GM23338 (cell line): ENCODE data around the gene DSEL. TPM values are rescaled to one million over a fixed set of nuclear protein-coding genes. Genes with fewer than 3 reads are reported as not detected.

ENCODE experiments used
- ATAC-seq: fragments of 200-7000 bp; cut with Tn5 transposase; 3 replicates; pipeline ENCODE4 v1.9.1; 2020
- DNase-seq: peaks from one replicate; pipeline ENCODE4 v3.0.0-alpha.2; 2015; ENCODE audit warnings: low spot score
- H2AFZ ChIP-seq: fragments of 200-600 bp; sonication (generic); 2 replicates; pipeline ENCODE4 v1.8.0; 2016; ENCODE audit warnings: antibody characterized with exemption, mild to moderate bottlenecking, moderate library complexity
- H3F3A ChIP-seq: fragments of 200-600 bp; sonication (generic); replicated peaks from 2 replicates; pipeline ENCODE4 v1.8.0; 2017; ENCODE audit warnings: antibody characterized with exemption, mixed run types, low read depth
- H3K27ac ChIP-seq: fragments of 200-600 bp; sonication (generic); 2 replicates; pipeline ENCODE4 v1.6.1; 2016; ENCODE audit warnings: low read depth
- H3K27me3 ChIP-seq: fragments of 200-600 bp; sonication (generic); 2 replicates; pipeline ENCODE4 v1.8.0; 2016; ENCODE audit warnings: mild to moderate bottlenecking, mixed run types, moderate library complexity; ENCODE audit not compliant: insufficient read depth
- H3K36me3 ChIP-seq: fragments of 200-600 bp; sonication (generic); 2 replicates; pipeline ENCODE4 v1.8.0; 2016; ENCODE audit warnings: mild to moderate bottlenecking; ENCODE audit not compliant: insufficient read depth
- H3K4me1 ChIP-seq: fragments of 200-600 bp; sonication (generic); 2 replicates; pipeline ENCODE4 v1.8.0; 2016; ENCODE audit warnings: mild to moderate bottlenecking, moderate library complexity; ENCODE audit not compliant: insufficient read depth
- H3K4me2 ChIP-seq: fragments of 200-600 bp; sonication (generic); 2 replicates; pipeline ENCODE4 v1.7.1; 2017; ENCODE audit warnings: mixed run types
- H3K4me3 ChIP-seq: fragments of 200-600 bp; sonication (generic); 2 replicates; pipeline ENCODE4 v1.6.1; 2016; ENCODE audit warnings: mixed run types
- H3K79me2 ChIP-seq: fragments of 200-600 bp; sonication (generic); replicated peaks from 2 replicates; pipeline ENCODE4 v1.8.0; 2017; ENCODE audit warnings: mild to moderate bottlenecking; ENCODE audit not compliant: insufficient read depth
- H3K9me2 ChIP-seq: fragments of 200-600 bp; sonication (generic); 2 replicates; pipeline ENCODE4 v1.8.0; 2017; ENCODE audit not compliant: insufficient read depth
- H4K20me1 ChIP-seq: fragments of 200-600 bp; sonication (generic); replicated peaks from 2 replicates; pipeline ENCODE4 v1.8.0; 2017; ENCODE audit warnings: mild to moderate bottlenecking; ENCODE audit not compliant: insufficient read depth
- H3K27ac Mint-ChIP-seq: 2 replicates; pipeline ENCODE4 v1.8.0; 2020; ENCODE audit warnings: inconsistent platforms, mild to moderate bottlenecking, moderate library complexity, mixed read lengths
- H3K27me3 Mint-ChIP-seq: 3 replicates; pipeline ENCODE4 v1.8.0; 2022; ENCODE audit warnings: low read depth, mild to moderate bottlenecking, moderate library complexity, mixed read lengths, inconsistent platforms; ENCODE audit not compliant: insufficient read depth, poor library complexity
- H3K36me3 Mint-ChIP-seq: 3 replicates; pipeline ENCODE4 v1.8.0; 2021; ENCODE audit warnings: low read depth, mild to moderate bottlenecking, inconsistent platforms, moderate library complexity, mixed read lengths
- H3K4me1 Mint-ChIP-seq: 3 replicates; pipeline ENCODE4 v1.8.0; 2020; ENCODE audit warnings: mild to moderate bottlenecking, inconsistent platforms, mixed read lengths
- H3K4me3 Mint-ChIP-seq: 3 replicates; pipeline ENCODE4 v1.8.0; 2021; ENCODE audit warnings: moderate library complexity, mild to moderate bottlenecking, inconsistent platforms, mixed read lengths
- H3K9me3 Mint-ChIP-seq: 3 replicates; pipeline ENCODE4 v1.8.0; 2020; ENCODE audit warnings: moderate library complexity, mild to moderate bottlenecking, inconsistent platforms, mixed read lengths
- CREB1 ChIP-seq: fragments of 250-450 bp; sonication (Bioruptor Pico); IDR thresholded peaks from 2 replicates; pipeline ENCODE4 v1.5.0; 2020; ENCODE audit warnings: low read depth, mild to moderate bottlenecking, moderate library complexity
- CTCF ChIP-seq, 2 experiments: fragments of 200-600 bp in 1 of 2; sonication (generic) in 1 of 2; conservative IDR thresholded peaks; 2 replicates each; pipeline versions ENCODE4 v1.5.1 to v1.6.1; 2016 to 2017; ENCODE audit warnings: antibody characterized with exemption in 2 of 2, low read depth in 2 of 2, mild to moderate bottlenecking in 2 of 2, moderate library complexity in 1 of 2
- ETS1 ChIP-seq: IDR thresholded peaks from 2 replicates; pipeline ENCODE4 v1.6.1; 2016; ENCODE audit warnings: antibody characterized with exemption
- EZH2 ChIP-seq: fragments of 200-600 bp; sonication (generic); IDR thresholded peaks from one replicate; pipeline ENCODE4 v1.8.0; 2017; ENCODE audit warnings: antibody characterized with exemption, mild to moderate bottlenecking, low read depth; ENCODE audit not compliant: unreplicated experiment
- EZH2phosphoT487 ChIP-seq: fragments of 200-600 bp; sonication (generic); IDR thresholded peaks from one replicate; pipeline ENCODE4 v1.8.1; 2018; ENCODE audit warnings: antibody characterized with exemption; ENCODE audit not compliant: unreplicated experiment
- JUNB ChIP-seq: IDR thresholded peaks from one replicate; pipeline ENCODE4 v1.6.1; 2016; ENCODE audit warnings: antibody characterized with exemption; ENCODE audit not compliant: unreplicated experiment
- NANOG ChIP-seq: IDR thresholded peaks from 2 replicates; pipeline ENCODE4 v1.6.1; 2016; ENCODE audit warnings: antibody characterized with exemption, borderline replicate concordance
- POLR2AphosphoS5 ChIP-seq: IDR thresholded peaks from 2 replicates; pipeline ENCODE4 v1.6.1; 2016; ENCODE audit warnings: antibody characterized with exemption, low read depth
- REST ChIP-seq: IDR thresholded peaks from one replicate; pipeline ENCODE4 v1.6.1; 2018; ENCODE audit warnings: antibody characterized with exemption; ENCODE audit not compliant: unreplicated experiment
- STAT1 ChIP-seq: IDR thresholded peaks from one replicate; pipeline ENCODE4 v1.6.1; 2016; ENCODE audit warnings: antibody characterized with exemption; ENCODE audit not compliant: unreplicated experiment
- ZNF114 ChIP-seq: fragments of 250-450 bp; sonication (Bioruptor Pico); IDR thresholded peaks from 2 replicates; pipeline ENCODE4 v1.5.0; 2020; ENCODE audit warnings: mild to moderate bottlenecking, moderate library complexity
- ZNF331 ChIP-seq: fragments of 250-450 bp; sonication (Bioruptor Pico); IDR thresholded peaks from 2 replicates; pipeline ENCODE4 v1.5.0; 2020; ENCODE audit warnings: low read depth, mild to moderate bottlenecking, moderate library complexity
- polyA plus RNA-seq: library from polyadenylated mRNA; unstranded; fragments of >200 nt; fragmentation: Nextera tagmentation; extraction: Ambion mirVana; gene quantifications from 2 replicates; pipeline ENCODE4 v1.2.1, GENCODE V29; 2016
- total RNA-seq: library from RNA; depleted of rRNA; stranded (reverse); fragments of >200 nt; shearing (Covaris generic); gene quantifications from 2 replicates; pipeline ENCODE4 v1.2.3, GENCODE V29; 2014
- TF ChIP-seq, protein P1 (sequence below): fragments of 250-450 bp; sonication (Bioruptor Pico); IDR thresholded peaks from 2 replicates; pipeline ENCODE4 v1.5.0; 2020; ENCODE audit warnings: mild to moderate bottlenecking, moderate library complexity

The DSEL gene
- total and polyA plus RNA-seq, 2 experiments from 2014 or later: 5.7 to 24.1 TPM

GRCh38 chr18:67509741-67510391 is 6.7 kb downstream of the DSEL start (continued):
- TF ChIP-seq STAT1 (no peak), ZNF331 (CRISPR knock-in tag) (no peak), ZNF114 (CRISPR knock-in tag) (no peak), POLR2AphosphoS5 (no peak), CTCF (conservative IDR thresholded peaks at IDR 0.05; ENCODE audit: low read depth in 2 of 2) (no peak)

GRCh38 chr18:67508146-67508545 is 8.4 kb downstream of the DSEL start:
- H3F3A ChIP-seq: no peaks in the 10 kb centered on the region
- H3K4me2 ChIP-seq: no peak overlapping the region
- peaks cover 40% of the 10 kb centered on the region for H3K79me2 ChIP-seq
- no peak overlapping the region for H2AFZ ChIP-seq
- ATAC-seq: no peak
- peaks cover 4% of the 10 kb centered on the region; the same call in 1 of the 2 replicates for H4K20me1 ChIP-seq
- no peaks in the 10 kb centered on the region for H3K9me3 Mint-ChIP-seq
- H3K27ac ChIP-seq: no peak overlapping the region
- no peak overlapping the region for H3K27ac Mint-ChIP-seq
- peaks cover 5% of the 10 kb centered on the region for H3K27me3 Mint-ChIP-seq
- no peaks in the 10 kb centered on the region for H3K27me3 ChIP-seq
- peak; percentile 33 for DNase-seq
- H3K4me1 ChIP-seq: peaks cover 26% of the 10 kb centered on the region
- H3K36me3 Mint-ChIP-seq: peaks cover 55% of the 10 kb centered on the region; the same call in 2 of the 3 replicates
- no peaks in the 10 kb centered on the region for H3K36me3 ChIP-seq
- no peak overlapping the region for H3K4me3 Mint-ChIP-seq
- no peak overlapping the region for H3K4me3 ChIP-seq
- H3K4me1 Mint-ChIP-seq: peaks cover 35% of the 10 kb centered on the region
- H3K9me2 ChIP-seq: no peaks in the 10 kb centered on the region
- TF ChIP-seq EZH2: no peak
- TF ChIP-seq JUNB: no peak
- TF ChIP-seq CREB1 (CRISPR knock-in tag): no peak
- no peak for TF ChIP-seq REST
- TF ChIP-seq, protein P1, sequence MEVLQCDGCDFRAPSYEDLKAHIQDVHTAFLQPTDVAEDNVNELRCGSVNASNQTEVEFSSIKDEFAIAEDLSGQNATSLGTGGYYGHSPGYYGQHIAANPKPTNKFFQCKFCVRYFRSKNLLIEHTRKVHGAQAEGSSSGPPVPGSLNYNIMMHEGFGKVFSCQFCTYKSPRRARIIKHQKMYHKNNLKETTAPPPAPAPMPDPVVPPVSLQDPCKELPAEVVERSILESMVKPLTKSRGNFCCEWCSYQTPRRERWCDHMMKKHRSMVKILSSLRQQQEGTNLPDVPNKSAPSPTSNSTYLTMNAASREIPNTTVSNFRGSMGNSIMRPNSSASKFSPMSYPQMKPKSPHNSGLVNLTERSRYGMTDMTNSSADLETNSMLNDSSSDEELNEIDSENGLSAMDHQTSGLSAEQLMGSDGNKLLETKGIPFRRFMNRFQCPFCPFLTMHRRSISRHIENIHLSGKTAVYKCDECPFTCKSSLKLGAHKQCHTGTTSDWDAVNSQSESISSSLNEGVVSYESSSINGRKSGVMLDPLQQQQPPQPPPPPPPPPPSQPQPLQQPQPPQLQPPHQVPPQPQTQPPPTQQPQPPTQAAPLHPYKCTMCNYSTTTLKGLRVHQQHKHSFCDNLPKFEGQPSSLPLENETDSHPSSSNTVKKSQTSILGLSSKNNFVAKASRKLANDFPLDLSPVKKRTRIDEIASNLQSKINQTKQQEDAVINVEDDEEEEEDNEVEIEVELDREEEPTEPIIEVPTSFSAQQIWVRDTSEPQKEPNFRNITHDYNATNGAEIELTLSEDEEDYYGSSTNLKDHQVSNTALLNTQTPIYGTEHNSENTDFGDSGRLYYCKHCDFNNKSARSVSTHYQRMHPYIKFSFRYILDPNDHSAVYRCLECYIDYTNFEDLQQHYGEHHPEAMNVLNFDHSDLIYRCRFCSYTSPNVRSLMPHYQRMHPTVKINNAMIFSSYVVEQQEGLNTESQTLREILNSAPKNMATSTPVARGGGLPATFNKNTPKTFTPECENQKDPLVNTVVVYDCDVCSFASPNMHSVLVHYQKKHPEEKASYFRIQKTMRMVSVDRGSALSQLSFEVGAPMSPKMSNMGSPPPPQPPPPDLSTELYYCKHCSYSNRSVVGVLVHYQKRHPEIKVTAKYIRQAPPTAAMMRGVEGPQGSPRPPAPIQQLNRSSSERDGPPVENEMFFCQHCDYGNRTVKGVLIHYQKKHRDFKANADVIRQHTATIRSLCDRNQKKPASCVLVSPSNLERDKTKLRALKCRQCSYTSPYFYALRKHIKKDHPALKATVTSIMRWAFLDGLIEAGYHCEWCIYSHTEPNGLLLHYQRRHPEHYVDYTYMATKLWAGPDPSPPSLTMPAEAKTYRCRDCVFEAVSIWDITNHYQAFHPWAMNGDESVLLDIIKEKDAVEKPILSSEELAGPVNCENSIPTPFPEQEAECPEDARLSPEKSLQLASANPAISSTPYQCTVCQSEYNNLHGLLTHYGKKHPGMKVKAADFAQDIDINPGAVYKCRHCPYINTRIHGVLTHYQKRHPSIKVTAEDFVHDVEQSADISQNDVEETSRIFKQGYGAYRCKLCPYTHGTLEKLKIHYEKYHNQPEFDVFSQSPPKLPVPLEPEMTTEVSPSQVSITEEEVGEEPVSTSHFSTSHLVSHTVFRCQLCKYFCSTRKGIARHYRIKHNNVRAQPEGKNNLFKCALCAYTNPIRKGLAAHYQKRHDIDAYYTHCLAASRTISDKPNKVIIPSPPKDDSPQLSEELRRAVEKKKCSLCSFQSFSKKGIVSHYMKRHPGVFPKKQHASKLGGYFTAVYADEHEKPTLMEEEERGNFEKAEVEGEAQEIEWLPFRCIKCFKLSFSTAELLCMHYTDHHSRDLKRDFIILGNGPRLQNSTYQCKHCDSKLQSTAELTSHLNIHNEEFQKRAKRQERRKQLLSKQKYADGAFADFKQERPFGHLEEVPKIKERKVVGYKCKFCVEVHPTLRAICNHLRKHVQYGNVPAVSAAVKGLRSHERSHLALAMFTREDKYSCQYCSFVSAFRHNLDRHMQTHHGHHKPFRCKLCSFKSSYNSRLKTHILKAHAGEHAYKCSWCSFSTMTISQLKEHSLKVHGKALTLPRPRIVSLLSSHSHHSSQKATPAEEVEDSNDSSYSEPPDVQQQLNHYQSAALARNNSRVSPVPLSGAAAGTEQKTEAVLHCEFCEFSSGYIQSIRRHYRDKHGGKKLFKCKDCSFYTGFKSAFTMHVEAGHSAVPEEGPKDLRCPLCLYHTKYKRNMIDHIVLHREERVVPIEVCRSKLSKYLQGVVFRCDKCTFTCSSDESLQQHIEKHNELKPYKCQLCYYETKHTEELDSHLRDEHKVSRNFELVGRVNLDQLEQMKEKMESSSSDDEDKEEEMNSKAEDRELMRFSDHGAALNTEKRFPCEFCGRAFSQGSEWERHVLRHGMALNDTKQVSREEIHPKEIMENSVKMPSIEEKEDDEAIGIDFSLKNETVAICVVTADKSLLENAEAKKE (CRISPR knock-in tag): no peak
- no peak for TF ChIP-seq ZNF114 (CRISPR knock-in tag)
- no peak for TF ChIP-seq EZH2phosphoT487
- no peak for TF ChIP-seq NANOG
- no peak for TF ChIP-seq ETS1
- TF ChIP-seq POLR2AphosphoS5: no peak
